ENCODE measurements around the gene RD3L. TPM values are rescaled to one million over a fixed set of nuclear protein-coding genes. Genes with fewer than 3 reads are reported as not detected.

RD3L gene
- total RNA-seq, 1 donor from 2014 or later = not detected

DNA sequence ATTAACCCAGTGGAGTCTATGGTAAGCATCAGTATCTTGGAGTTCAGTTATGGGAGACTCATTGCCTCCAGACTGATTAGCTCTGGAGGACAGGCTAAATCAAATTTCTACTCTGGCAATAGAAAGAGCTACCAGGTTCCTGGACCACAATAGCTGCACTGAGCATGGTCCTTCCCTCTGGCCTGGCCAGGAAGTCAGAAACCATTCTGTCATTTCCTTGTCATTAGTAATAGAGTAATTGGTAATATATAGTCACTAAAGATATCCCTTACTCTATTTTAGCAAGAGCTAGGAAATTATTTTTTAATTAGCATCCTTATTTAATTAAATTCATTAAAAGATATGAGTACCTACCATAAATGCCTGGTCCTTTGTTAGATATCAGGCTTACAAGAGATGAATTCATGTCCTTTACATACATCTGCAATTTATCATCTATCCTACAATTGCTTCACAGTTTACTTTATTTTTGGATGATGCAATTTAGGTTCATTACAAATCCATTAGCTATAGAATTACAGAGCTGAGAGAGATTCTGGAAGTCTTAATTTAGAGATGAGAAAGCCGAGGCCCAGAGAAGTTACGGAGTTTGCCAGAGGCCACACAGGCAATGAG, 37.7 kb downstream of the RD3L start:
- Mint-ChIP-seq H3K9me3 (no peaks in the 10 kb centered on the region), H3K27ac (no peak overlapping the region), H3K36me3 (ENCODE audit: low read depth) (peaks cover 3% of the 10 kb centered on the region), H3K4me3 (no peak overlapping the region), H3K4me1 (peaks cover 5% of the 10 kb centered on the region), H3K27me3 (no peaks in the 10 kb centered on the region)
- POLR2A ChIA-PET = interaction anchor here (0.7 kb wide), 1 partner anchor 526 kb away, joined by 4 read pairs; no protein-coding TSS in a partner anchor
- TF ChIP-seq, protein P1, sequence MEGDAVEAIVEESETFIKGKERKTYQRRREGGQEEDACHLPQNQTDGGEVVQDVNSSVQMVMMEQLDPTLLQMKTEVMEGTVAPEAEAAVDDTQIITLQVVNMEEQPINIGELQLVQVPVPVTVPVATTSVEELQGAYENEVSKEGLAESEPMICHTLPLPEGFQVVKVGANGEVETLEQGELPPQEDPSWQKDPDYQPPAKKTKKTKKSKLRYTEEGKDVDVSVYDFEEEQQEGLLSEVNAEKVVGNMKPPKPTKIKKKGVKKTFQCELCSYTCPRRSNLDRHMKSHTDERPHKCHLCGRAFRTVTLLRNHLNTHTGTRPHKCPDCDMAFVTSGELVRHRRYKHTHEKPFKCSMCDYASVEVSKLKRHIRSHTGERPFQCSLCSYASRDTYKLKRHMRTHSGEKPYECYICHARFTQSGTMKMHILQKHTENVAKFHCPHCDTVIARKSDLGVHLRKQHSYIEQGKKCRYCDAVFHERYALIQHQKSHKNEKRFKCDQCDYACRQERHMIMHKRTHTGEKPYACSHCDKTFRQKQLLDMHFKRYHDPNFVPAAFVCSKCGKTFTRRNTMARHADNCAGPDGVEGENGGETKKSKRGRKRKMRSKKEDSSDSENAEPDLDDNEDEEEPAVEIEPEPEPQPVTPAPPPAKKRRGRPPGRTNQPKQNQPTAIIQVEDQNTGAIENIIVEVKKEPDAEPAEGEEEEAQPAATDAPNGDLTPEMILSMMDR (IDR thresholded peaks at IDR 0.05) = no peak
- no peak for ATAC-seq (ENCODE audit: low read depth)
- DNase-seq = no peak
- intact Hi-C loops (cut with micrococcal nuclease) = no loop called here
- CTCF ChIA-PET = interaction anchor here (0.7 to 1.2 kb wide), 4 partner anchors 31 to 210 kb away, joined by 3 to 4 read pairs (median 4); no protein-coding TSS in a partner anchor

DNA sequence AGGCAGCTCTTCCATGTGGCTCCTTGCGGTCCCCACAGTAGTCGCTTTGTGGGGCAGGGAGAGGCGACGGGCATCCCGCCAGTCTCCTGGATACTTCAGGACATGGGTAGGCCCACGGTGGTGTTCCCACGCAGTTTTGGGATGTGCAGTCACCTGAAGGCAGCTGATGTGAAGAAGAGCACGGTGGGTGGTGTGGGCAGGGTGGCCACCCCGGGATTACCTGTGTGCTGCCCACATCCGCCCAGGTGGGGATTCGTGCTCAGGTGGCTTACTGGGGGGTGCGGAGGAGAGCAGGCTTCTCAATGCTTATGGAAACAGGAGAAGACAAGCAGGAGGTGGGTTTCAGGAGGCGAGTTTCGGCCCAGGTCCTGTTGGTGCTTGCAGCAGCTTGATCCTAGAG, 42.5 kb downstream of the RD3L start:
- ChIA-PET CTCF (interaction anchor here (1.1 to 1.6 kb wide), 2 partner anchors 10 to 91 kb away, joined by 5 to 10 read pairs; no protein-coding TSS in a partner anchor), POLR2A (no interaction called here)
- Mint-ChIP-seq H3K27me3 (no peaks in the 10 kb centered on the region), H3K4me3 (no peak overlapping the region), H3K4me1 (peaks cover 5% of the 10 kb centered on the region), H3K36me3 (ENCODE audit: low read depth) (no peaks in the 10 kb centered on the region), H3K27ac (no peak overlapping the region), H3K9me3 (no peaks in the 10 kb centered on the region)
- ATAC-seq (ENCODE audit: low read depth) (no peak), DNase-seq (no peak)
- intact Hi-C loops (cut with micrococcal nuclease) = no loop called here
- TF ChIP-seq, protein P1 (IDR thresholded peaks at IDR 0.05) = no peak

DNA sequence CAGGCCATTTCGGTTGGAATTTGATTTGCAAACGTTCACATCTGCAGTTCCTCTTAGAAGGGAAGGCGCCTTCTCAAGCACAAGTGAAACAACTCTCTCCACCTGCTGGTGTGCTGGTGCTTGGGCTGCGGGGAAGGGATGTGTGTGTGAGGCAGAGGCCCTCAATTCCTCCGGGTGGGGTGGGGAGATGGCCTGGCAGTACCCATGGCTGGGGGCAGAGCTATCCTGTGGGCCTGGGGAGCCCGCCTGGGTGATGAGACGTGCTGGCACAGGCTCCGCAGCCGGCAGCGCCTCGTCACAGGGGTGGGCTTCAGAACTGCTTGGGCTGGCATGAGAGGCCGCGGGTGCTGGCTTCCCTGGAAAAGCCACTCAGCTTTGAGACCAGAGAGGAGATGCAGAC, 43.0 kb downstream of the RD3L start:
- intact Hi-C loops (cut with micrococcal nuclease) = no loop called here
- ChIA-PET CTCF (no interaction called here), POLR2A (no interaction called here)
- H3K27me3 Mint-ChIP-seq = no peaks in the 10 kb centered on the region
- H3K9me3 Mint-ChIP-seq = no peaks in the 10 kb centered on the region
- H3K4me1 Mint-ChIP-seq = peaks cover 5% of the 10 kb centered on the region
- TF ChIP-seq, protein P1 (IDR thresholded peaks at IDR 0.05) = no peak
- no peak overlapping the region for H3K4me3 Mint-ChIP-seq
- no peak overlapping the region for H3K27ac Mint-ChIP-seq
- no peaks in the 10 kb centered on the region for H3K36me3 Mint-ChIP-seq (ENCODE audit: low read depth)
- DNase-seq (no peak), ATAC-seq (ENCODE audit: low read depth) (no peak)

DNA sequence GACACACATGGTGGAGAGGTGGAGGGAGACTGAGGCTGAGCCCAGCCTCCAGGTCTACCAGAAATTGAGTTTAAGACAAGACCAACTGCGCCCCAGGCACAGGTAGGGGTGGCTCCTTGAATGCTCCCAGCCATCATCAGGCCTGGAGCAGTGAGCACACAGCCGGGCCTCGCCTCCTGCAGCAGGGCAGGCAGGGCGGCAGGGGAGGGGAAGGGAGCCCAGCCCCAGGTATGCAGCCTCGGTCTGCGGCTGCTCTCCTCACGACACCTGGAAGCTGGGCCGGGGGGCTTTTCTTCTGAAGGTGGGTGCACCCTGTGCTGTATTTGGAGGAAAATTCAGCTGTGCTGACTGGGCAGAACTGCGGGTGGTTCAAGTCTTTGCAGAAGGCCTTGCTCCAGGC, 43.6 kb downstream of the RD3L start:
- no peaks in the 10 kb centered on the region for H3K36me3 Mint-ChIP-seq (ENCODE audit: low read depth)
- intact Hi-C loops (cut with micrococcal nuclease) = no loop called here
- peaks cover 5% of the 10 kb centered on the region for H3K4me1 Mint-ChIP-seq
- H3K27me3 Mint-ChIP-seq = no peaks in the 10 kb centered on the region
- H3K4me3 Mint-ChIP-seq = no peak overlapping the region
- POLR2A ChIA-PET = no interaction called here
- CTCF ChIA-PET = no interaction called here
- ATAC-seq (ENCODE audit: low read depth) = no peak
- no peak overlapping the region for H3K27ac Mint-ChIP-seq
- TF ChIP-seq, protein P1 (IDR thresholded peaks at IDR 0.05) = no peak
- no peaks in the 10 kb centered on the region for H3K9me3 Mint-ChIP-seq
- DNase-seq = no peak

DNA sequence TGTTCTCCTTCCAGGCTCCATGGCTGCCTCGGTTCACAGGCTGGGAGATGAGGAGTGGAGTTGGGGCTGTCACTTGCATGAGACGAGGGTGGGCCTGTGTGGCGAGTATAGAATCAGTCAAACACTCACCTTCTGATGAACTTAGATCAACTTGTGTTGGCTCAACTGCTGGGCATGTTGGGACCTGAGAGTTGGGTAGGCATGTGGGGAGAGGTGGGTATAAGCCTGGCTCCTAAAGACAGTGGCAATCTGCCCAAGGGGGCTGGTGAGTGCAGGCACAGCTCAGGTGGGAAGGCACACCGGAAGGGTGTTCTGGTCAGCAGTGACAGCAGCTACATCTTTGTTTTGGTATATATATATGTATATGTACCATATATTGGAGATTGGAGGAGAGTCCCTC, 44.1 kb downstream of the RD3L start:
- ChIA-PET POLR2A (no interaction called here), CTCF (no interaction called here)
- TF ChIP-seq, protein P1 (IDR thresholded peaks at IDR 0.05) = no peak
- H3K27me3 Mint-ChIP-seq = no peaks in the 10 kb centered on the region
- no peaks in the 10 kb centered on the region for H3K9me3 Mint-ChIP-seq
- H3K27ac Mint-ChIP-seq = no peak overlapping the region
- H3K4me1 Mint-ChIP-seq = peaks cover 5% of the 10 kb centered on the region
- H3K4me3 Mint-ChIP-seq = no peak overlapping the region
- intact Hi-C loops (cut with micrococcal nuclease) = no loop called here
- ATAC-seq (ENCODE audit: low read depth) (no peak), DNase-seq (no peak)
- no peaks in the 10 kb centered on the region for H3K36me3 Mint-ChIP-seq (ENCODE audit: low read depth)

All from activated B cell treated with CpG ODN at 0.5 μM for 24 hours (primary cell).